Measurements from ENCODE around the gene ING3. TPM values are rescaled to one million over a fixed set of nuclear protein-coding genes. Genes with fewer than 3 reads are reported as not detected.

Gene ING3
- total RNA-seq, 1 experiment from 2014 or later, result 16.1 TPM

DNA sequence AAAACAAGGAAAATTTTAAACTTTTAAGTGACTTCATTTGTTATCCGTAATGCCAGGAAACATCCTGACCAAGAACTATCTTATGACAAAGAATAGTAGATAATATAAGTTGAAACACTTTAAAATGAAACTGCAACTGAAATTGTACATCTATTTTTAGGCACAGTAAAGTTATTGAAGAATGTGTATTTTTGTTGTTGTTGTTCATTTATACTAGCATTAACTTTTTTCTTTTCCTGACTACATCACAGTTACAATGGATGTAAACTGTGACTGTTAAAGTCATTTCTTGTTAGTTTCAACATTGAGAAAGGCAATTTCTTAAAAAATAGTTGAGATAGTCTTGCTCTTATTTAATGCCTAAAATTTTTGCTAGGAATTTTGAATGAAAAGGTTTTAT, 40.6 kb downstream of the ING3 start:
- CTCF ChIA-PET, result no interaction called here

DNA sequence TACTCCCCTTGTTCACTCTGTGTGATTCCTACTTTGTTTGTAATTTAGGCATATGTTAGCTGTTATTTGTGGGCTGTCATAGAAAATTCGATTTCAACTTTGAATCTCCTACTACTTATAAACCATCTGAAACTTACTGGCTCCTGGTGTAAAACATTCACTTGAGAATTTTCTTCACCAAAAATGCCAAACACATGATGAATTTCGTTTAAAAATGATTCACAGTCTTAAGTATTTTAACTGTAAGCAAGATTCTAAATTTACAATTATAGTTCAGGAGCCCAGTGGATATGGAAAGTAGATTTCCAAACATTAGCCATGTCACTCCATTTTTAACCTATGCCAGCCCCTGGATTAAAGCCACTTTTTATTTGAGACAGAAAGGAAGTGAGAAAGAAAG, 41.0 kb downstream of the ING3 start:
- no peak for DNase-seq (ENCODE audit: low spot score)
- no TSS peak for BruUV-seq (replicated peaks)

More for the DNA sequence above, 40.6 kb downstream of the ING3 start:
- no peak for DNase-seq (ENCODE audit: low spot score)
- Histone ChIP-seq H3K27me3 (replicated peaks; ENCODE audit: insufficient read depth, low read depth, low read length, poor library complexity) (no peaks in the 10 kb centered on the region), H3K9me3 (ENCODE audit: low read depth, low read length, poor library complexity, severe bottlenecking) (no peaks in the 10 kb centered on the region), H3K27ac (ENCODE audit: low read depth, low read length, poor library complexity, severe bottlenecking) (no peak overlapping the region), H3K36me3 (ENCODE audit: insufficient read depth, low read length, poor library complexity, severe bottlenecking) (no peaks in the 10 kb centered on the region), H3K4me3 (ENCODE audit: low read depth, low read length, poor library complexity, severe bottlenecking) (no peak overlapping the region), H3K4me1 (ENCODE audit: insufficient read depth, low read length, poor library complexity, severe bottlenecking) (peaks cover 50% of the 10 kb centered on the region)
- POLR2A ChIA-PET (ENCODE audit: low non-redundant PET), result no interaction called here
- TF ChIP-seq CTCF (conservative IDR thresholded peaks at IDR 0.05; ENCODE audit: low read depth, low read length) (no peak), EZH2 (IDR thresholded peaks at IDR 0.05; ENCODE audit: borderline replicate concordance, low read depth, low read length, poor library complexity, severe bottlenecking) (no peak)
- intact Hi-C loops (cut with micrococcal nuclease; ENCODE audit: unreplicated experiment), result loop anchor here (10.0 kb wide), 1 partner anchor 554 kb away; no protein-coding TSS in a partner anchor
- no TSS peak for BruUV-seq (replicated peaks)

GRCh38 chr7:120992272-120992964, 41.8 kb downstream of the ING3 start:
- peaks cover 59% of the 10 kb centered on the region for H3K4me1 ChIP-seq (ENCODE audit: insufficient read depth, low read length, poor library complexity, severe bottlenecking)
- intact Hi-C loops (cut with micrococcal nuclease; ENCODE audit: unreplicated experiment), result loop anchor here (2.0 to 10.0 kb wide), 2 partner anchors 40 to 552 kb away; no protein-coding TSS in a partner anchor
- no peaks in the 10 kb centered on the region for H3K36me3 ChIP-seq (ENCODE audit: insufficient read depth, low read length, poor library complexity, severe bottlenecking)
- H3K9me3 ChIP-seq (ENCODE audit: low read depth, low read length, poor library complexity, severe bottlenecking), result no peaks in the 10 kb centered on the region
- BruUV-seq (replicated peaks), result no TSS peak
- no peak for TF ChIP-seq EZH2 (IDR thresholded peaks at IDR 0.05; ENCODE audit: borderline replicate concordance, low read depth, low read length, poor library complexity, severe bottlenecking)
- TF ChIP-seq CTCF (conservative IDR thresholded peaks at IDR 0.05; ENCODE audit: low read depth, low read length), result no peak
- H3K27ac ChIP-seq (ENCODE audit: low read depth, low read length, poor library complexity, severe bottlenecking), result no peak overlapping the region
- no peak for DNase-seq (ENCODE audit: low spot score)
- CTCF ChIA-PET, result no interaction called here
- POLR2A ChIA-PET (ENCODE audit: low non-redundant PET), result no interaction called here
- no peaks in the 10 kb centered on the region for H3K27me3 ChIP-seq (replicated peaks; ENCODE audit: insufficient read depth, low read depth, low read length, poor library complexity)
- no peak overlapping the region for H3K4me3 ChIP-seq (ENCODE audit: low read depth, low read length, poor library complexity, severe bottlenecking)

More for the DNA sequence above, 41.0 kb downstream of the ING3 start:
- no peak overlapping the region for H3K27ac ChIP-seq (ENCODE audit: low read depth, low read length, poor library complexity, severe bottlenecking)
- H3K4me1 ChIP-seq (ENCODE audit: insufficient read depth, low read length, poor library complexity, severe bottlenecking), result peaks cover 54% of the 10 kb centered on the region
- H3K9me3 ChIP-seq (ENCODE audit: low read depth, low read length, poor library complexity, severe bottlenecking), result no peaks in the 10 kb centered on the region
- intact Hi-C loops (cut with micrococcal nuclease; ENCODE audit: unreplicated experiment), result loop anchor here (10.0 kb wide), 1 partner anchor 553 kb away; no protein-coding TSS in a partner anchor
- CTCF ChIA-PET, result no interaction called here
- no peak for TF ChIP-seq CTCF (conservative IDR thresholded peaks at IDR 0.05; ENCODE audit: low read depth, low read length)
- TF ChIP-seq EZH2 (IDR thresholded peaks at IDR 0.05; ENCODE audit: borderline replicate concordance, low read depth, low read length, poor library complexity, severe bottlenecking), result no peak
- no peaks in the 10 kb centered on the region for H3K27me3 ChIP-seq (replicated peaks; ENCODE audit: insufficient read depth, low read depth, low read length, poor library complexity)
- H3K36me3 ChIP-seq (ENCODE audit: insufficient read depth, low read length, poor library complexity, severe bottlenecking), result no peaks in the 10 kb centered on the region
- H3K4me3 ChIP-seq (ENCODE audit: low read depth, low read length, poor library complexity, severe bottlenecking), result no peak overlapping the region
- POLR2A ChIA-PET (ENCODE audit: low non-redundant PET), result no interaction called here
